ENCODE measurements around the gene ARHGAP44. TPM values are rescaled to one million over a fixed set of nuclear protein-coding genes. Genes with fewer than 3 reads are reported as not detected.

Gene ARHGAP44
- polyA plus RNA-seq, 1 donor (not counting 4 experiments of a cell fraction or from before 2014, with no cell fraction given), result 2.2 TPM

DNA sequence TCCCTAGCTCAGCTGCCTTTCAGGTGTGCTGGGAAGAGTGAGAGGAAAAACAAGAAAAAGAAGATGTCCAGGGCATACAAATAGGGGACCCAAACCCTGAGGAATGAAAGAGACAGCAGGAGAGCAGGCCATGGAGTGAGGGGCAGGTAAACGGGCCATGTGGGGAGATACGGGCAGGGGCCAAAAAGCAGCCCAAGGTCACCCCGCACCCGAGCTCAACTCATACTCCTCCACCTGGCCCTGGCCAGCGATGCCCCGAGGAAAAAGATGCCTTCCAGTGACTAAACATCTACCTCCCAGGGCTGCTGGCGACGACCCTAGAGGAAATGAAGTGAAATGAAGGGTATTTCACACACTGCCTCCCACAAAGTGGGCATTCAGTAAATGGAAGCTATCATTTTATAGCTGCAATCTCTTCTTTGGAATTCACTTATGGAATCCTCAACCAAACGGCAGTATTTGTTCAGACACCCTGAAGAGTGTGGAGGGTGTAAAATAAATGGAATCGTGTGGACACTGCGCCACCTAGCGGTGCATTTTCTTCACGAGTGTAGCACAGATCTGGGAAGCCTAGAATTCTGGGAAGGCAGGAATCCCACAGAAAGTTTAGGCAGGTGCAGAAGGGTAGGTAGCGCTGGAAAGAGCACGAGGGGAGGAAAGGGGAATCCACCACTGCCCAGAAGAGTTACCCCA, 213.6 kb downstream of the ARHGAP44 start:
- no peak for TF ChIP-seq EZH2 (IDR thresholded peaks at IDR 0.05; ENCODE audit: low read length)
- TF ChIP-seq, protein P1, sequence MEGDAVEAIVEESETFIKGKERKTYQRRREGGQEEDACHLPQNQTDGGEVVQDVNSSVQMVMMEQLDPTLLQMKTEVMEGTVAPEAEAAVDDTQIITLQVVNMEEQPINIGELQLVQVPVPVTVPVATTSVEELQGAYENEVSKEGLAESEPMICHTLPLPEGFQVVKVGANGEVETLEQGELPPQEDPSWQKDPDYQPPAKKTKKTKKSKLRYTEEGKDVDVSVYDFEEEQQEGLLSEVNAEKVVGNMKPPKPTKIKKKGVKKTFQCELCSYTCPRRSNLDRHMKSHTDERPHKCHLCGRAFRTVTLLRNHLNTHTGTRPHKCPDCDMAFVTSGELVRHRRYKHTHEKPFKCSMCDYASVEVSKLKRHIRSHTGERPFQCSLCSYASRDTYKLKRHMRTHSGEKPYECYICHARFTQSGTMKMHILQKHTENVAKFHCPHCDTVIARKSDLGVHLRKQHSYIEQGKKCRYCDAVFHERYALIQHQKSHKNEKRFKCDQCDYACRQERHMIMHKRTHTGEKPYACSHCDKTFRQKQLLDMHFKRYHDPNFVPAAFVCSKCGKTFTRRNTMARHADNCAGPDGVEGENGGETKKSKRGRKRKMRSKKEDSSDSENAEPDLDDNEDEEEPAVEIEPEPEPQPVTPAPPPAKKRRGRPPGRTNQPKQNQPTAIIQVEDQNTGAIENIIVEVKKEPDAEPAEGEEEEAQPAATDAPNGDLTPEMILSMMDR (optimal IDR thresholded peaks at IDR 0.05 in 1 of 3, IDR thresholded peaks at IDR 0.05 in 1 of 3, conservative IDR thresholded peaks at IDR 0.05 in 1 of 3; ENCODE audit: extremely low read depth in 1 of 3, insufficient read depth in 2 of 3, low read length in 3 of 3), result peak; percentile 56 to 88 (median 83)
- Histone ChIP-seq H3K4me1 (ENCODE audit: control insufficient read depth, extremely low read depth, insufficient read depth, low read length) (no peaks in the 10 kb centered on the region), H3K9me3 (ENCODE audit: control insufficient read depth, low read depth, low read length) (no peaks in the 10 kb centered on the region), H3K27ac (ENCODE audit: control insufficient read depth, insufficient read depth, low read length) (no peak overlapping the region), H3K4me3 (ENCODE audit: control insufficient read depth in 2 of 3, extremely low read depth in 1 of 3, insufficient read depth in 2 of 3, low read depth in 1 of 3, low read length in 3 of 3) (no peak overlapping the region), H4K20me1 (ENCODE audit: control insufficient read depth, extremely low read depth, insufficient read depth, low read length) (no peaks in the 10 kb centered on the region), H3K9me1 (ENCODE audit: control insufficient read depth, extremely low read depth, insufficient read depth, low read length) (no peaks in the 10 kb centered on the region), H3K9ac (ENCODE audit: control insufficient read depth, extremely low read depth, insufficient read depth, low read length) (no peak overlapping the region), H3K79me2 (ENCODE audit: control insufficient read depth, insufficient read depth, low read length) (peaks cover 6% of the 10 kb centered on the region), H2AFZ (ENCODE audit: control insufficient read depth, low read length) (no peak overlapping the region), H3K36me3 (ENCODE audit: control insufficient read depth in 2 of 2, extremely low read depth in 1 of 2, insufficient read depth in 2 of 2, low read length in 2 of 2) (peaks cover 49 to 53% of the 10 kb centered on the region in 2 experiments), H3K4me2 (ENCODE audit: control insufficient read depth, extremely low read depth, insufficient read depth, low read depth, low read length) (no peak overlapping the region), H3K27me3 (ENCODE audit: control insufficient read depth, extremely low read depth, insufficient read depth, low read length) (no peaks in the 10 kb centered on the region)
- DNase-seq (ENCODE audit: low read depth, low spot score) (no peak), FAIRE-seq (peak; percentile 79)
- dilution Hi-C loops (cut with MboI; ENCODE audit: extremely low pct_ligation_motif_present, low sequenced_read_pairs), result no loop called here

DNA sequence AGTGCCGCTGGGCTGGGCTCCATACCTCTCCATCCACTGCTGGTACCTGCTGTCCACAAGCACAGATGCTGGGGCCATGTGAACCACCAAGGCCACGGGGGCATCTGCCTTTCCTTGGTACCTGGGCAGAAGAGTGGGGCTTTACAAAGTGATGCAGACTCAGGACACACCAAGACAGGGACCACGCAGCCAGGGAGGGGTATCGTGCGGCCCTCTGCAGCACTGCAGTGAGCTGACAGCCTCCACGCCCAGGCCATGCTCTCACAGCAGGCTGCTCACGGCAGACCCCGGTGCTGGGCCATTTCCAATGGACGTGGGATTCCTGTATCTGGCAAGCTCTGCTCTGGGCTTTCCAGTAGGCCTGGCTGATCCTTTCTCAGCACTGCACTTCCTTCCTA, 214.2 kb downstream of the ARHGAP44 start:
- no peaks in the 10 kb centered on the region for H3K27me3 ChIP-seq (ENCODE audit: control insufficient read depth, extremely low read depth, insufficient read depth, low read length)
- no peak overlapping the region for H3K27ac ChIP-seq (ENCODE audit: control insufficient read depth, insufficient read depth, low read length)
- H3K4me3 ChIP-seq (ENCODE audit: control insufficient read depth in 2 of 3, extremely low read depth in 1 of 3, insufficient read depth in 2 of 3, low read depth in 1 of 3, low read length in 3 of 3), result no peak overlapping the region
- FAIRE-seq (no peak), DNase-seq (ENCODE audit: low read depth, low spot score) (no peak)
- H3K79me2 ChIP-seq (ENCODE audit: control insufficient read depth, insufficient read depth, low read length), result peaks cover 6% of the 10 kb centered on the region
- no peak overlapping the region for H3K9ac ChIP-seq (ENCODE audit: control insufficient read depth, extremely low read depth, insufficient read depth, low read length)
- H3K4me1 ChIP-seq (ENCODE audit: control insufficient read depth, extremely low read depth, insufficient read depth, low read length), result no peaks in the 10 kb centered on the region
- H3K4me2 ChIP-seq (ENCODE audit: control insufficient read depth, extremely low read depth, insufficient read depth, low read depth, low read length), result no peak overlapping the region
- TF ChIP-seq, protein P1 (optimal IDR thresholded peaks at IDR 0.05 in 1 of 3, IDR thresholded peaks at IDR 0.05 in 1 of 3, conservative IDR thresholded peaks at IDR 0.05 in 1 of 3; ENCODE audit: extremely low read depth in 1 of 3, insufficient read depth in 2 of 3, low read length in 3 of 3), result no peak
- no peak for TF ChIP-seq EZH2 (IDR thresholded peaks at IDR 0.05; ENCODE audit: low read length)
- no peaks in the 10 kb centered on the region for H4K20me1 ChIP-seq (ENCODE audit: control insufficient read depth, extremely low read depth, insufficient read depth, low read length)
- no peaks in the 10 kb centered on the region for H3K9me3 ChIP-seq (ENCODE audit: control insufficient read depth, low read depth, low read length)
- no peak overlapping the region for H2AFZ ChIP-seq (ENCODE audit: control insufficient read depth, low read length)
- no peaks in the 10 kb centered on the region for H3K9me1 ChIP-seq (ENCODE audit: control insufficient read depth, extremely low read depth, insufficient read depth, low read length)
- dilution Hi-C loops (cut with MboI; ENCODE audit: extremely low pct_ligation_motif_present, low sequenced_read_pairs), result no loop called here
- H3K36me3 ChIP-seq (ENCODE audit: control insufficient read depth in 2 of 2, extremely low read depth in 1 of 2, insufficient read depth in 2 of 2, low read length in 2 of 2), result peaks cover 44 to 51% of the 10 kb centered on the region in 2 experiments
